GM18505 (cell line): ENCODE measurements around the gene CDK18.

Experiments
- ATAC-seq: cut with Tn5 transposase; IDR thresholded peaks from one replicate; pipeline ENCODE4 v1.9.1; 2021; ENCODE audit not compliant: unreplicated experiment
- POLR2A ChIP-seq: IDR thresholded peaks from 4 replicates; pipeline ENCODE4 v1.6.1; 2011; ENCODE audit warnings: borderline replicate concordance; ENCODE audit not compliant: insufficient read depth, insufficient read length; ENCODE audit errors: extremely low read depth

Gene CDK18

DNA sequence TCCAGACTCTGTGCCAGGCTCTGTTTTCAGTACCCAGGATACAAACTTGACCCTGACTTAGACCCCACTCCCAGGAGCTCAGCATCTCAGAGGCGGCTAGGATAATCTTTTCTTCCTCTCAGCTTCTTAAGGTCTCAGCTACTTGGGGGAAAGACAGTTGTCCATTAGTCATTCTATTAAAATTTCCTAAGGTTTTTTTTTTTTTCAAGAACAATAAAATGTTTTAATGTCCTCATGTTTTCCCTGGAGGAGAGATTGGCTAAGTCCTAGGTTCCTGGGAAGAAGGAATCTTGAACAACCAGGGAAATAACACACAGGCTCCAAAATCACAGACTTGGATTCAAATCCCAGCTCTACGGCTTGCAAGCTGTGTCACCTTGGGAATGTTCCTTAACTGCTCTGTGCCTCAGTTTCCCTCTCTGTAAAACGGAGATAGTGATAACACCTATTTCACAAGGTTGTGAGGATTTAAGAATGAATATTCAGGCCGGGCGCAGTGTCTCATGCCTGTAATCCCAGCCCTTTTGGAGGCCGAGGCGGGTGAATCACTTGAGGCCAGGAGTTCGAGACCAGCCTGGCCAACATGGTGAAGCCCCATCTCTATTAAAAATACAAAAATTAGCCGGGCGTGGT lies 33.0 kb downstream of the CDK18 start:
- no peak for ATAC-seq
- no peak for TF ChIP-seq POLR2A

DNA sequence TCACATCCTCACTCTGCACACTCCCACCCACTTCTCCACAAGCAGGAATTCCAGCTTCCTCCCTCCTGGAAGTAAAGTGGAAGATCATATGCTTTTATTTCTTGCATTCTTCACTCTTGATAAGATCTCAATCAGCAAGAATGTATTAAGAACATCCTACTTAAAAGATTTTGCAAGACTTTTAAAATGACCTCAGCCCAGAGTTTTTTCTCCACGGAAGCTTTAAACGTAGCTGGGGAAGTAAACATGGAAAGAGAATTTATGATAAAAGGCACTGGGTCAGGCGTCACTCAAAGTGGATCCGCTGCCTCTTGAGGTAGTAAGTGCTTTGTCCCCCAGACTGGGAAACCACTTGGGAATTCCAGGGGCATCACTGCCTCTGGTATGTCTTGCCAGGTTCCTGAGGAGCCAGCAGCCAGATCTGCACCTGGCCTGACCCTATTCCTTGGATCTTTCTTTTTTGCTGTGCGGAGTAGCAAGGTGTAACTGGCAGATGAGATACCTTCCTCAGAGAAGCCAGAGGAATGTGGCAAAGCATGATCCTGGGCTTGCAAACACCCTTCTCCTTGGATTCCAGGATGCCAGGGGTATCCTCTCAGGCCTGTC lies 33.9 kb downstream of the CDK18 start:
- TF ChIP-seq POLR2A: no peak
- ATAC-seq: no peak

DNA sequence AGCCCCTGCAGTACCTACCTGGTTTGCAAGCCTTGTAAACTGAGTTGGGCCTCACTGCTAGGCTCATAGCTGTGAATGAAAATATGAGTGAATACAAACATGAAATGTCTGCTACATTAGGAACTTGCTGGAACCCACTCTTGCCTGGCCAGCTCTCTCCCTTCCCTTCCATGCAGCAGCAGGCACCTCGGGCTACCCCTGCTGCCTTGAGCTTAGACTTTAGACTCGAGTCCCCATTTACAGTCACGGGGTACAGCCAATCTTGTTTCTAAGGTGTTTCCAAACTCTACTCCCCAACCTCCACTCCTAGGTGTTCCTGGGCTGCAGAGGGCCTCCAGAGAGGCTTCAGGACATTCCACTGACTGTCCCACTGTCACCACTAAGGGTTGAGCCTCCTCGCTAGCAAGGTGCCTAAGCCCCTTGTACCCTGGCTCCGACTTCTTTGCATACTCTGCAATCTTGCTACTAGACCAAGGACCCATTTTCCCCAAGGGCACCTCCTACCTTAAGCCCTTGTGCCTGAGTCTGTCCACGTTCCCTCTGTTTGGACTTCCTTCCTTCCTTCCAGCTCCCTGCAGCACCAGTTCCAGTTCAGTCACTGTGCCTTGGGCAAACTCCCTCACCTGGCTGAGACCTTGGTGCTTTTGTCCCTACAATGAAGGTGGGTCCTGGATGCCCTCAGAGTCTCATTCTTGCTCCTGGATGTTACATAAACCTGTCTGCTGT lies 36.9 kb downstream of the CDK18 start:
- TF ChIP-seq POLR2A: no peak
- no peak for ATAC-seq

DNA sequence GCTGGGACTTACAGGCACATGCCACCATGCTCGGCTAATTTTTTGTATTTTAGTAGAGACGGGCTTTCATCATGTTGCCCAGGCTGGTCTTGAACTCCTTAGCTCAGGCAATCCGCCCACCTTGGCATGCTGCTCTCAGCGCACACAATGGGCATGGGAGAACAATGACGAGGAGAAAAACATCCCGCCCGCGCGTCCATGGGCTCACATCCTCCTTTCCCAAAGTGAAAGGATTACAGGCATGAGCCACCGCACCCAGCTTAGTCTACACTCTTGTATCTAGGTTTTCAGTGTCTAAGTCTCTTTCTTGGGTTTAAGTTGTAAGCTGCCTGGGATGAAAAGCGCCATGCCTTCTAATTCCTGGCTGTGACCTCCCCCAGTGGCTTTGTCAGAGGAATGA lies 37.9 kb downstream of the CDK18 start:
- no peak for ATAC-seq

DNA sequence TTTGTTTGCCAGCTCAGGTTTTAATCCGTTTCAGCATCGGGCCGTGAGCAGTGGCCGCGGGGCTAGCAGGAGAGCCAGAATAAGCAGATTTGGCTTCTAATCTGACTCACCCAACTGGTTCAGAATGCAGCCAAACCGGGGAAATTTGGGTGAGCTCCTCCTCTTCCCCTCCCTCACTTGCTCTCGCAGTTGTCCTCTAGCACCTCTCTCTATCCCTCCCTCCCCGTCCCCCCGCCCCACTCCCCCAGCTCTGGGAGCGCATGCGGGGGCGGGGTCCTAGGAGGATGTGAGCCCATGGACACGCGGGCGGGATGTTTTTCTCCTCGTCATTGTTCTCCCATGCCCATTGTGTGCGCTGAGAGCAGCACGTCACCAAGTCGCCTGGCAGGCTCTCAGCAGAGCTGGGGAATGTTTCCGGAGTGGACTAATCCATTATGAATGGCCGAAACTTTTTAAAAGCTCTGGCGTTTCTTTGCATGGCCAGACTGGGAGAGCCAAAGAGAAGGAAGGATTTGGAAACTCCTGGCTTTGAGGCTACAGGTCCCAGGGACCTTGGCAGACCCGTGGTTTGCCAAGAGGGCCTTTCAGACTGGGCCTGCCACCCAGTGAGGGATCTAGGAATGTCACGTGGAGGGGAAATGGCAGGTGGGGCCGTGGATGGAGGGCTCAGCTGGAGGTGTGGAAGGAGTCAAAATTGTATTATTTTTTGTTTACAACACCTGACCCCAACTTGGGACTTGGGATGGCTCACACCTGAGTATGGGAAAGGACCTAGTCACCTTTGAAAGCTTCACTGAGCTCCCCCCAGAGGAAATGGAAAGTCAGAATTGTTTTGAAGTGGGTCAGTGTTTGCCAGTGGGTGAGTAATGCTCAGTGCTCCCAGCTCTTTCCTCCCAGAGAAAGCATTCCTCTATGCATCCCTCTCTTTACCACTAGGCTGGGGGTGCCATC lies 39.2 kb downstream of the CDK18 start:
- no peak for TF ChIP-seq POLR2A
- no peak for ATAC-seq

More for the DNA sequence above, 37.9 kb downstream of the CDK18 start:
- no peak for TF ChIP-seq POLR2A

DNA sequence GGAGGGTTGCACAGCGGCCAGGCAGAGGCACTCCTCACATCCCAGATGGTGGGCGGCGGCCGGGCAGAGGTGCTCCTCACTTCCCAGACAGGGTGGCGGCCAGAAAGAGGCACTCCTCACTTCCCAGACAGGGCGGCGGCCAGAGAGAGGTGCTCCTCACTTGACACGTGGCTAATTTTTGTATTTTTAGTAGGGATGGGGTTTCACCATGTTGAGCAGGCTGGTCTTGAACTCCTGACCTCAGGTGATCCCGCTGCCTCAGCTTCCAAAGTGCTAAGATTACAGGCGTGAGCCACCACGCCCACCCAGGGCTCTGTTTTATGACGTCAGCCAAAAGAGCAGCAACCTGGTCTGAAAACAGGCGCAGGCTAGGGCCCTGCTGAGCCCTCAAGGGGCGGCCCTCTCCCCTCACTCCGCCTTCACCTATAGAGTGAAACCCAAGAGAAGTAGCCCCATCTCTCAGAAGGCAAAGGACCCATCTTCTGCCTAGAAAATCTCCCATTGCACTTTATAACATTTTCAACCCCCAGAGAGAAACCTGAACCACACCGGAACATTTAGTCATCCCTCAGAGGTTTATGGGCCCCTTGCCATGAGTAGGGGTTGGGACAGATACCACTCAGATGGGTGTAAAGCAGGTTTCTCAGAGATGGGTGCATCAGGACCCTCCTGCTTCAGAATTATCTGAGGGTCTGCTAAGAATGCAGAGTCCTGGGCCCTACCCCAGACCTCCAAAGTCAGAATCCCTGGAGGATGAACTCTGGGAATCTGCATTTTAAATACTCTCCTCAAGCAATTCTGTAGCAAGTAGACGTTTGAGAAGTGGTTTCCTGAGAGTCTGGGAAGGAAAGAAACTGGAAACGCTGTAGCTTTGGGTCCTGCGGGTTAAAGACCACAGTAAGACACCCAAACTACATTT lies 40.8 kb downstream of the CDK18 start:
- no peak for TF ChIP-seq POLR2A
- ATAC-seq: no peak

DNA sequence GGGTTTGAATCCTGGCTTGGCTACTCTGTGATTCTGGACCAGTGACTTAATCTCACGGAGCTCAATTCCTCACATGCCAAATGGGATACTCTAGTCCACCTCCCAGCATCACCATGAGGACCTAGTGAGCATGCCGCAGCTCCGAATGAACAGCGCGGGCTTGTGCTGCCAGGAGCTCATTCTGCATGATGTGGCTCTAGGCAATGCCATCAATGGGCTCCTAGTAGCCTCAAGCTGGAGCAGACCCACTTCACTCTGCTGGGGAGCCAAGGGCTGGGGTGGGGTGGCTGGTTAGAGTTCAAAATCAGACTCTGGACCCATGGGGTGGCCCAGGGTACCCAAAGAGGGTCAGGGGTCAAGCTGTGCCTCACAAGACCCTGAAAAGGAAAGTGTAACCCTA lies 41.5 kb downstream of the CDK18 start:
- ATAC-seq: no peak
- TF ChIP-seq POLR2A: no peak

DNA sequence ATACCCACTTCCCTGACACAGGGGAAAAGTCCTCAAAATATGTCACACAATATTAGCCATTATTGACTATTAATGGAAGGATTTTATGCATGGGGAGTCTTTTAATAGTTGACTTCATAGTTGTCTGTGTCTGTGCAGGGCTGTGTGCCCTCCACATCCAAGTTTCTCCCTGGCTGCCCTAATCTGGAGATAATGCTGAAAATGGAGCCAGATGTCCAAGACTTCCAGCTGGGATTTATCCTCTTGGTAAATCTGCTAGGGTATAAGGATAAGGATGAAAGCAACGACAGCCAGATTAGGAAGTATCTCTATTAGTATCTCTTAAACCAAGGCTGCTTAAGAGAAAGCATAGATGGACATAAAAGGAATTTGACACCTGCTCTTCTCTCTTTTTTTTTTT lies 42.1 kb downstream of the CDK18 start:
- no peak for ATAC-seq
- TF ChIP-seq POLR2A: no peak

DNA sequence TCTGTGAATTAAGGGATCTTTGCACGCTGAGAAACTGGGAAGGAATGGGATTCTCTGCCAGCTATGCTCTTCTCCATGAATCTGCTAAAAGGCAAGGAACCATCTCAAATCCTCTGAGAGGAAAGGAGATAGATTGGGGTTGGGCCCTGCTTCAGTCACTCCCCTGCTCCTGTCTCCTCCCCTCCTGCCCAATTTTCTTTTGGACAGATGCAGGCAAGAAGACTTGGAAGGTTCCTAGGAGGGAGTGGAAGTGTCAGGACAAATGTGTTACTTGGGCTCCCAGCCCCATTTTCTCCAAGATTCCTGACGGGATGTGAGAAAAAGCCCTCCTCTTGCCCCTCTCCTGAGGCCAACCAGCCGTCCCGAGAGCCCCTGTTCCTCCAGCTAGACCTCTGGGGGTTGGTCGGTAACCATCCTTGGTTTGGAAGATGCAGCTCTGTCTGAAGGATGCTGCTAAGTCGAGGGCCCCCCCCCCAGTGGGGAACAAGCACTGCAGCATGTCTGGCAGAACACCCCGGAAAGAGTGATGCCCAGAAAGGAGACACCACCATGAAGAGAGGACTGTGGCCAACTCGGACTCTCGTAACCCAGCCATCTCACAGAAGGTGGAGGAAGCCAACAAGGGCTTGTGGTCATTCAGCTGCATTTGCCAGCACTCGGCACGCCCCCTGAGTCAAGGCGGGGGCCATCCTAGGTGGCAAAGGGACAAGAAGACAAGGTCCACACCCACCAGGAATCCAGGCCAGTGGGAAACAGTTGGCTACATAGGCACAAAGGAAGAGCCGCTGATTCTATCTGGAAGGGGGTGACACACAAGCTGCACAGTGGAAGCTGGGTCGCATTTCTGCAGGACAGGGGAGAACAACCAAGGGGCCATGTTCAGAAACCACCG lies 43.7 kb downstream of the CDK18 start:
- TF ChIP-seq POLR2A: no peak
- ATAC-seq: no peak

DNA sequence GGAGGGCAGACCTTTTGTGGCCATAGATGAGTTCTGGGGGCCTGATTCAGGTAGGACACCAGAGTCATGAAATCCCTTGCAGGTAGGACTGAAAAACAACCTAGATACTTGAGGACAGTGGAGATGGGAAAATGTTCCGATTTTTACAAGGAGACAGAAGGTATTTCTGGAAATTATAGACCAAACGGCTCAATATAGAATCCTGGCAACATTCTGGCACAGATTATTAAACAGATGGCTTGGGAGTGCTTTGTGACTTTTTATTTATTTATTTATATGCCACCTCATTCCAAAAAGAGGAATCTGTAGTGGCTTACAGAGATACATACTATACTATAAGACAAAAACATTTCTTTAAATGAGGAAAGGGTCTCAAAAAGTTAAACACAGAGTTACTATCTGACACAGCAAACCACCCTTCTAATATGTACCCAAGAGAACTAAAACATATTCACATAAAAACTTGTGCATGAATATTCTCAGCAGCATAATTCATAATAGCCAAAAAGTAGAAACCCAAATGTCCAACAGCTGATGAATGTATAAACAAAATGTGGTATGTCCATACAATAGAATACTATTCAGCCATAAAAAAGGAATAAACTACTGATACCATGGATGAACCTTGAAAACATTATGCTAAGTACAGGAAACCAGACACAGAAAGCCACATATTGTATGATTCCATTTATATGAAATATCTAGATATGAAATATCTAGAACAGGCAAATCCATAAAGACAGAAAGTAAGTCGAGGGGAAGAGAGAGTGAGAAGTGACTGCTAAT lies 49.8 kb downstream of the CDK18 start:
- TF ChIP-seq POLR2A: no peak
- ATAC-seq: no peak

DNA sequence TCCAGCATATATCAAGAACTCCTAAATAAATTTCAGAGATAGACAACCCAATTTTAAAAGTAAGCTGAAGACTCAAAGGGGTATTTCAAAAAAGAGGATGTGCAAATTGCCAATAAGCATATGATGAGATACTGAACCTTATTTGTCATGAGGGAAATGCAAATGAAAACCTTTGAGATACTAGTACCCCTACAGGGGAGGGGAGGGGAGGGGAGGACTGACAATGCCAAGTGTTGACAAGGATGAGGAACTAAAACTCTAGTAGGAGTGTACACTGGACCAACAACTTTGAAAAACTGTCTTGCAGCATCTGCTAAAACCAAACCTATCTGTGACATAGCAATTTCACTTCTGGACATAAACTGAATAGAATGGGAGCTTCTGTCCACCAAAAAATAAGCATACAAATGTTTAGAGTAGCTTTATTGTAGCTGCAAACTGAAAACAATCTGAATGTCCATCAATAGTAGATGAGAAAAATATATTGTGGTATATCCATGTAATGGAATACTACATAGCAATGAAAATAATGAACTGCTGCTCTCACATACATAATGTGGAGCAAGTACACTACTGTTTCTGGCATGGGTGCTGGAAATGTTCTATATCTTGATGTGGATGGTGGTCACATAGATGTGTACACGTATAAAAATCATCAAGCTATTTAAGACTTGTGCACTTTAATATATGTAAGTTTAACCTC lies 57.2 kb downstream of the CDK18 start:
- TF ChIP-seq POLR2A: no peak
- ATAC-seq: no peak
